Right lobe of liver (tissue), 4 donors: ENCODE measurements around the gene IGSF22.
"Not testable (repeated sequence)": the region's sequence is repeated elsewhere in the genome, so short reads cannot be mapped to it uniquely, and the experiment has no call there.

ENCODE experiments used
- CTCF ChIP-seq, 4 donors: fragments of 200-600 bp in 3 of 4; fragments of 450-650 bp in 1 of 4; IDR thresholded peaks; one replicate each; pipeline versions ENCODE4 v1.5.1 to v1.8.0; 2016 to 2022; ENCODE audit warnings: antibody characterized with exemption in 4 of 4, mild to moderate bottlenecking in 2 of 4
- POLR2A ChIP-seq: fragments of 450-650 bp; IDR thresholded peaks from one replicate; pipeline ENCODE4 v1.6.1; 2017; ENCODE audit warnings: antibody characterized with exemption, mild to moderate bottlenecking
- donor health status: DM: no; HTN: no; CAD: no.
- donor health status: DM: no; HTN: no; CAD: no.
- donor health status: DM: no; HTN: yes; CAD: no.

- TF ChIP-seq POLR2A; CTCF (IDR thresholded peaks at IDR 0.05): not testable (repeated sequence)
Observed at GRCh38 chr11:18665353-18665872, 60.6 kb downstream of the IGSF22 start.
